Measurements from ENCODE around the gene TSPAN32.

DNA sequence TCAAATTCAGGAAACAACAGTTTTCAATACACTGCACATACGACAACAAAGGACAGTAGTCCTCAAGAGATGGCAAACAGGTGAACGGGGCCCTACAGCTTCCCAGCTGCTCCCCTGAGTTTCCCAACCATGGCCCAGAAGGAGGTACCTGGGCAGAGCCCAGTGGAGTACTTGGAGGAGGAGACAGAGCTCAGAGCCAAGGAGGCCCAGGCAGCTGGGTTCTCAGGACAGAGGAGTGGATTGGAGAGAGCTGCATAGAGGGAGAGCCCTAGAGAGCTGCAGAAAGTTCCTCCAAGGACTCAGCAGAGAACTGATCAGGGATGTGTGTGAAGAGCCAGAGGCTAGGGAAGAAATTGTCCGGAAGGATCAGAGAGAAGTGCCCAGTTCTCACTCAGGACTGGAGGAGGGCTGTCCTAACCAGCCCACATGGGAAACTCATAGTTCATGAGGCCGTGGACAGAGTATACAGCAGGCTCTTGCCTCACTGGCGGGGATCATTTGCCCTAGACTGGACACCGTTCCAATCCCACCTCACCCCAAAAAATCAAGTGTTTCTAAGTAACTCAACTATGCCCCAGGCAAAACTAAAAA, 23.8 kb upstream of the TSPAN32 start:
- no peak for TF ChIP-seq CTCF (IDR thresholded peaks at IDR 0.05; ENCODE audit: borderline replicate concordance, extremely low read depth, low read length, poor library complexity, severe bottlenecking)
- TF ChIP-seq EZH2 (IDR thresholded peaks at IDR 0.05; ENCODE audit: borderline replicate concordance, low read depth, low read length, severe bottlenecking), result no peak
